ENCODE measurements around the gene MYO1H. TPM values are rescaled to one million over a fixed set of nuclear protein-coding genes. Genes with fewer than 3 reads are reported as not detected.

Gene MYO1H
- total RNA-seq, 1 experiment from 2014 or later: not detected

DNA sequence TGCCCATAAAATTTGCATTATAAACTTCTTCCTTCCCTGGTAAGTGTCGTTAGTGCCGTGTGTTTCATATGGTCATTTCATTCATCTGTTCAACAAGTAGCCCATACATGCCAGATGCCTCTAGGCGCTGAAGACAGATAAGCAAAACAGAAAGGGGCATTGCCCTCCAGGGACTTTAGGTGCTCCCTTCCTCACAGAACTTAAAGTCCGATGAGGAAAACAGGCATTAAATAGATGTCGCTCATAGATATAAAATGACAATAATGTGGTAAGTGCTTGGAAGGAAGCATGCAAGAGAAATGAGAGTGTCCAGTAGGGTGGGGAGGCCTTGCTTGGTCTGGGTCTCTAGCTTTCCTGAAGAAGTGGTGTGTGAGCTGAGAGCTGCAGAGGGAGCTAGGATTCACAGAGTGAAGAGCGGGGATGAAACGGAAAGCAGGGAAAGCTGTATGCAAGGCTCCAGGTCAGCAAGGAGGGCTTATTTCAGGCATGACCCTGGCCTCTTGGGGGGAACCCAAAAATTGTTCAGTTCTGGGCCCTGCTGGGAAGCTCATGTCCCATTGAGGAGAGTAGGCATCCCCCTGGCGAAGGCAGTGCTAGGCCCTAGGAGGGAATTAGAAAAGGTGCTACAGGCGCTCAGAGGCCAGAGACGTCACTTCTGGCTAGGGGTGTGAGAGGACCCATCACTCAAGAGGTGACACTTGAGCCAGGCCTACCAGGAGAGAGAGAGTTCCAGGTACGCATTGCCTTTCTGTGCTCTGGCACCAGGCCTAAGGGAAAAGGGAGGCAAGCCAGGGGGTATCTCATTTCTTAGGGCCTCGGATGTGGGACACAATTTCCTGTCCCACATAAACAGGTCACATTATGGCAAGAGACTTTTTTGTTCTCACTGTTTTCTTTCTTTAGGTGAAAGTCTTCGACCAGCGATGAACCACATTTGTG is 141.6 kb downstream of the MYO1H start:
- Histone ChIP-seq H3K36me3 (replicated peaks; ENCODE audit: control insufficient read depth, insufficient read depth, low read length) (peaks cover 31% of the 10 kb centered on the region), H3K27me3 (ENCODE audit: control insufficient read depth, insufficient read depth, low read length) (no peaks in the 10 kb centered on the region), H3K4me3 (ENCODE audit: insufficient read depth, low read depth, low read length) (no peak overlapping the region)
- DNase-seq: no peak

DNA sequence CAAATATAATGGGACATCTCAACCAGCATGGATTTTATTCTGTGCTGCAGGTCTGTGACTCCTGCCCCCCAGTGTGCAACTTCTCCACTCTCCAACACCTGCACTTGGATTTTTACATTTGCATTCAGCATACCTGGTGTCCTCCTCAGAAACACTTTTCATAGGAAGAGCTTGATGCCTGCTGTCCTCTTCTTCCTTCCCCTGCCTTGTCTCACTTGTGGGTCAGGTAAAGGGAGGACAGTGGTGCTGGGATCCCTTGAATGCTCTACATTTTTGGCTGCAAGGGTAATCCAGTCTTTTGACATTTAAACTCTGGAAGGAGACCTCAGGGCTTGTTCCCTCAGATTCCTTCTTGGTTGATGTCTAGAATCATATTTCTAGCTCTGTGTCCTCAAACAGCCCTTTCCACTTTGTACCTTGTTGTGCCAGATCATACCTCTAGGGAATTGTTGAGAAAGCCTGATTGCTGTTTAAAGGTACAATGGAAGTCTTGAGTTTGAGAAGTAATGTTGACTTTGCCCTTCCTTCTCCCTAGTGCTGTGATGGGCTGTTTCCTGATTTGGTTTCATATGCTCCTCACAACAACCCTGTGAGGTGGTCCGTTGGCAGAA is 142.4 kb downstream of the MYO1H start:
- H3K27me3 ChIP-seq (ENCODE audit: control insufficient read depth, insufficient read depth, low read length): no peaks in the 10 kb centered on the region
- H3K4me3 ChIP-seq (ENCODE audit: insufficient read depth, low read depth, low read length): no peak overlapping the region
- H3K36me3 ChIP-seq (replicated peaks; ENCODE audit: control insufficient read depth, insufficient read depth, low read length): peaks cover 31% of the 10 kb centered on the region
- DNase-seq: no peak

DNA sequence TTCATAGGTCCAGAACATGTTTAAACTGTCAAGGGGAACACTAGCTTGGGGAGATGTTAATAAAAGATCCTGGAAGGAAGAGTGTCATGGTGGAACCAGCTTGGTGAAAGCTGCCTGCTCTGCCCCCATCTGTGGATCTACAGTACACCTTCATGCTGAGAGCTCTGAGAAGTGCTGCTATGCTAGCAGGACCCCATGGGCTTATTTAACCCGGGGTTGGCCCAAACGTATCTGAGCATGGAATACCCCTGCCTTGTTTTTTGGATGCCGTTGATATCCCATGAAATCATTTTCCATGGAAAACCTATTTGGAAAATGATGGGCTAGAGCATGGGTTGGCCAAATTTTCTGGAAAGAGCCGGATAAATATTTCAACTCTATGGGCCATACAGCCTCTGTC is 144.0 kb downstream of the MYO1H start:
- no peak for DNase-seq
- Histone ChIP-seq H3K27me3 (ENCODE audit: control insufficient read depth, insufficient read depth, low read length) (no peaks in the 10 kb centered on the region), H3K36me3 (replicated peaks; ENCODE audit: control insufficient read depth, insufficient read depth, low read length) (peaks cover 27% of the 10 kb centered on the region), H3K4me3 (ENCODE audit: insufficient read depth, low read depth, low read length) (no peak overlapping the region)

DNA sequence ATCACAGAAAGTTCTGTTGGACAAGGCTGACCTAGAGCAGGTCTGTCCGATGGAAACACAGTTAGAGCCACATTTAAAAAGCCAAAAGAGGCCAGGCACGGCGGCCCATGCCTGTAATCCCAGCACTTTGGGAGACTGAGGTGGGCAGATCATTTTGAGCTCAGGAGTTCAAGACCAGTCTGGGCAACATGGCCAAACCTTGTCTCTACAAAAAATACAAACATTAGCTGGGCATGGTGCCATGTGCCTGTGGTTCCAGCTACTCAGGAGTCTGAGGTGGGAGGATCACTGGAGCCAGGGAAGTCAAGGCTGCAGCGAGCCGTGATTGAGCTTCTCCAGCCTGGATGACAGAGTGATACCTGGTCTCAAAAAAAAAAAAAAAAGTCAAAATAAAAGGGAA is 144.7 kb downstream of the MYO1H start:
- DNase-seq: no peak
- no peaks in the 10 kb centered on the region for H3K27me3 ChIP-seq (ENCODE audit: control insufficient read depth, insufficient read depth, low read length)
- H3K4me3 ChIP-seq (ENCODE audit: insufficient read depth, low read depth, low read length): no peak overlapping the region
- H3K36me3 ChIP-seq (replicated peaks; ENCODE audit: control insufficient read depth, insufficient read depth, low read length): peaks cover 23% of the 10 kb centered on the region

DNA sequence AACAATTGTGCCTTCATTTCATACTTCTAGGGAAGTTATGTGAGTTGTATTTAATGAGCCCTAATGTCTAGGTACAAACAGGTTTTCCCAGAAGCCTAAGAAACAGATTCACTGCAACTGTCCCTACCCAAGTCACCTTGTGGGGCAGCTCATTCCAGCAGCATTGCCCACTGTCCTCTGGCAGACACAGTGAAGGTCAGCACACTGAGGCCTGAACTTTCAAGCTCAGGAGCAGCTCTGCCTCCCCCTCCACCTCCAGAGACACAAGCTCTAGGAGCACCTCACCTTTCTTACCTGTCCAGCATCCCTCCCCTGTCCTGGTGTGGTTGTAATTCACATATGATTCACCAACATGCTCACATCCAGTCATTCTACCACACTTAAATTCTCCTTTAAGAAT is 145.4 kb downstream of the MYO1H start:
- Histone ChIP-seq H3K36me3 (replicated peaks; ENCODE audit: control insufficient read depth, insufficient read depth, low read length) (peaks cover 18% of the 10 kb centered on the region), H3K27me3 (ENCODE audit: control insufficient read depth, insufficient read depth, low read length) (no peaks in the 10 kb centered on the region)
- no peak for DNase-seq

DNA sequence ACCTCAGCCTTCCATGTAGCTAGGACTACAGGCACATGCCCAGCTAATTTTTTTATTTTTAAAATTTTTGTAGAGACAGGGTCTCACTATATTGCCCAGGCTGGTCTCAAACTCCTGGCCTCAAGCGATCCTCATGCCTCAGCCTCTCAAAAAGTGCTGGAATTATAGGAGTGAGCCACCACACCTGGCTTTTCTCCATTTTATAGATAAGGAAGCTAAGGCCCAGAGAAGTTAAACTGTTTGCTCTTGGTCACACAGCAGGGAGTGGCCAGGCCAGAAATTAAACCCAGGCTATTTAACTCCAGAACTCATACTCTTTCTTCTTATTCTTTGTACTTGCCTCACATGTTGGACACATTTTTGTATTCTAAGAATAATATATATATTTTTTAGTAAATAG is 146.2 kb downstream of the MYO1H start:
- DNase-seq: no peak
- Histone ChIP-seq H3K27me3 (ENCODE audit: control insufficient read depth, insufficient read depth, low read length) (no peaks in the 10 kb centered on the region), H3K4me3 (ENCODE audit: insufficient read depth, low read depth, low read length) (no peak overlapping the region), H3K36me3 (replicated peaks; ENCODE audit: control insufficient read depth, insufficient read depth, low read length) (peaks cover 14% of the 10 kb centered on the region)

More for the DNA sequence above, 145.4 kb downstream of the MYO1H start:
- H3K4me3 ChIP-seq (ENCODE audit: insufficient read depth, low read depth, low read length): no peak overlapping the region

DNA sequence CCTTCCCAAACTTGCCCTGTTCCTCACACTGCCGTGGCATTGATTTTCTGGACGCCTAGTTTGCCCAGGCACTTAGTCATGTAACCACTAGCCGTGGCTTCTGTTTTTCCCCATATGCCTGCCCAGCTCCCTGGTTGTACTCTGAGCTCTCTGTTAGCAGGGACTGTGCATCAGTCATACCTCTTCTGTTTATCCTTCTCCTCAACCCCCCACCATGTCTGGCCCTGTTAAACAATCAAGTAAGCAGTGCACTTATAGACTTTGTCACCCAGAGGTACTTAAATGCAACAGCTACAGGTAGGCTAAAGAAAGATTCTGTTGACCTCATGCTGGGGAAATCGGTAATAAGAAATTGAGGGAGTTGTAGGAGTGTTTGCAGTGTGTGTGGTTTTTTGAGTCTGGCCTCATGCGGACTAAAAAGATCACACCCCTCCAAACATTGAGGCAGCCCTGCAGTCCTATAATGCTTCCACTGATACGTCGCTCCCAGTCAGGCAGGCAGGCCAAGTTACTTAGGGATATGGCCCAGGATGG is 146.7 kb downstream of the MYO1H start:
- Histone ChIP-seq H3K27me3 (ENCODE audit: control insufficient read depth, insufficient read depth, low read length) (no peaks in the 10 kb centered on the region), H3K4me3 (ENCODE audit: insufficient read depth, low read depth, low read length) (no peak overlapping the region), H3K36me3 (replicated peaks; ENCODE audit: control insufficient read depth, insufficient read depth, low read length) (peaks cover 11% of the 10 kb centered on the region)
- no peak for DNase-seq

DNA sequence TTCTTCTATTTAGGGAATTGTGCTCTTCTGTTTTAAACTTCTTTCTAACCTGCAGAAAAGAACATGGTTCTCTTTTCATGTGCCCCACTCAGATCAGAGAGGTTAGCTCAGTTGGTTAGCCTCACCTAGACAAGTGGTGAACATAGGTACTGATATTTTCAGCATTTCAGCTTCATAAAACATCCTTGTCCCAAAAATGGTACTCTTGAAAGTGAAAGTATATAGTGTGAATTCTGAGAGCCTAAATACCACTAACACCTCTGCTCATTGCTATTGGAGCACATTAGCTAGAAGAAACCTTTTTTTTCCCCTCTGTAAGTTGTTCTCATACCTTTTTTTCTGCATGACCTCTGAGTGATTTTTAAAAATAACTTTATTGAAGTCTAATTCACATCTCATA is 147.3 kb downstream of the MYO1H start:
- Histone ChIP-seq H3K4me3 (ENCODE audit: insufficient read depth, low read depth, low read length) (no peak overlapping the region), H3K36me3 (replicated peaks; ENCODE audit: control insufficient read depth, insufficient read depth, low read length) (peaks cover 8% of the 10 kb centered on the region), H3K27me3 (ENCODE audit: control insufficient read depth, insufficient read depth, low read length) (no peaks in the 10 kb centered on the region)
- no peak for DNase-seq

DNA sequence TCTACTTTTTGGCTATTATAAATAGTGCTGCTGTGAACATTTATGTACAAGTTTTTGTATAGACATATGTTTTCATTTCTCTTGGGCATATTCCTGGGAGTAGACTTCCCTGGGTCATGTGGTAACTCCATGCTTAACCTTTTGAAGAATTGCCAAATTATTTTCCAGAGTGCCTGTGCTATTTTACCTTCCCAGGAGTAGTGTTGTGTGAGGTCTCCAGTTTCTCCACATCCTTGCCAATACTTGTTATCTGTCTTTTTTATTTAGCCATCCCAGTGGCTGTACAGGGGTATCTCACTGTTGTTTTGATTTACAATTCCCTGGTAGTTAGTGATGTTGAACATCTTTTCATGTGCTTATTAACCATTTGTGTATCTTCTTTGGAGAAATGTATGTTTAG is 148.6 kb downstream of the MYO1H start:
- Histone ChIP-seq H3K27me3 (ENCODE audit: control insufficient read depth, insufficient read depth, low read length) (no peaks in the 10 kb centered on the region), H3K4me3 (ENCODE audit: insufficient read depth, low read depth, low read length) (no peak overlapping the region), H3K36me3 (replicated peaks; ENCODE audit: control insufficient read depth, insufficient read depth, low read length) (peaks cover 9% of the 10 kb centered on the region; the same call in 1 of the 2 replicates)
- no peak for DNase-seq

DNA sequence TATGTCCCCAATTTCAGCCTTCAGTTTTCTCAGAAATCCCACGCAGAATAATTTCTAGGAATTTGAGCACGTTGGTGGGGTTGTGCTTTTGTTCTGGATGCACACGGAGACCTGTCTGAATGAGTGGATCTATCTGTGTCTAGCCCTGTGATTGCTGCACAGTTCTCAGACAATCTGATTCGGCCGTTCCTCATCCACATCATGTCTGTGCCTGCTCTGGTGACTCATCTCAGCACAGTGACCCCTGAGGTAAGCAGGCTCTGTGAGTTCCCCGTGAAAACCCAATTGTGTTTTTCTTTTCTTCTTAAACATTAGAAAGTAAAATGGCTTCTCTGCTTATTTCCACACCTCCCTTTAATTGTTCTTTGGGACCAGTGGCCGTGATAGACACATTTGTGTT is 150.0 kb downstream of the MYO1H start:
- Histone ChIP-seq H3K36me3 (replicated peaks; ENCODE audit: control insufficient read depth, insufficient read depth, low read length) (peaks cover 11% of the 10 kb centered on the region), H3K27me3 (ENCODE audit: control insufficient read depth, insufficient read depth, low read length) (no peaks in the 10 kb centered on the region), H3K4me3 (ENCODE audit: insufficient read depth, low read depth, low read length) (no peak overlapping the region)
- DNase-seq: no peak

Other genes starting within 250 kb of the MYO1H start
- 3.8 and 13.4 TPM in 2 replicates for gene ACACB, start 231.3 kb upstream of the MYO1H start, total RNA-seq (2014; rRNA removed; shearing (Covaris generic))
- gene FOXN4, start 38.6 kb upstream of the MYO1H start, total RNA-seq (2014; rRNA removed; shearing (Covaris generic)): 0.07 and 0.33 TPM in 2 replicates
- 25.8 and 28.9 TPM in 2 replicates for gene KCTD10, start 129.4 kb downstream of the MYO1H start, total RNA-seq (2014; rRNA removed; shearing (Covaris generic))
- gene UBE3B, start 129.7 kb downstream of the MYO1H start, total RNA-seq (2014; rRNA removed; shearing (Covaris generic)): 17.0 and 30.8 TPM in 2 replicates
- 25.1 and 32.8 TPM in 2 replicates for gene MMAB, start 225.6 kb downstream of the MYO1H start, total RNA-seq (2014; rRNA removed; shearing (Covaris generic))
- 33.4 and 47.1 TPM in 2 replicates for gene MVK, start 225.9 kb downstream of the MYO1H start, total RNA-seq (2014; rRNA removed; shearing (Covaris generic))

Data from H7 (cell line).